Pulmonary artery endothelial cell (primary cell): ENCODE data around the gene OR52L1. TPM values are rescaled to one million over a fixed set of nuclear protein-coding genes. Genes with fewer than 3 reads are reported as not detected.

ENCODE experiments used
- DNase-seq: peaks from one replicate; pipeline ENCODE4 v3.0.0-alpha.2; 2011; ENCODE audit warnings: low read depth, low spot score
- total RNA-seq: library from RNA; depleted of rRNA; stranded (reverse); fragments of >200 nt; gene quantifications from 2 replicates; pipeline ENCODE4 v1.2.3, GENCODE V29; 2014

Gene OR52L1
- total RNA-seq, 1 donor from 2014 or later = not detected

DNA sequence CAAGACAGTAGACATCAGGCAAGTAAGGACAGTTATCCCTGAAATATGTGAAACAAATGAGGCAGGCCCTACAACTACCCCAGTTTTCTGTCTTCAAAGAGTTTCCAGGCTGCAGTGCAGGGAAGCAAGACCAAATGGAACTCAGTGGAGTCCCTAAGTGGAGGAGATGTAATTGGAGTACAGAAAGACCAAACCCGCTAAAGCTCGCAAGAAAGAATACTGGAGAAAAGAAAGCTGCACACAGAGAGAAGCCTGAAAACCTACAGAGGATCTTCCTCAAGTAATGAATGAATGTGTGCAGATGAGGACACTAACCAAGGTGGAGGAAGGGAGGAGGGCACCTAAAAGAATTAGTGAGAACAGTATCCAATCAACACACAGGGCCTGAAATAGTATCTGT is 46.0 kb downstream of the OR52L1 start:
- DNase-seq = no peak

DNA sequence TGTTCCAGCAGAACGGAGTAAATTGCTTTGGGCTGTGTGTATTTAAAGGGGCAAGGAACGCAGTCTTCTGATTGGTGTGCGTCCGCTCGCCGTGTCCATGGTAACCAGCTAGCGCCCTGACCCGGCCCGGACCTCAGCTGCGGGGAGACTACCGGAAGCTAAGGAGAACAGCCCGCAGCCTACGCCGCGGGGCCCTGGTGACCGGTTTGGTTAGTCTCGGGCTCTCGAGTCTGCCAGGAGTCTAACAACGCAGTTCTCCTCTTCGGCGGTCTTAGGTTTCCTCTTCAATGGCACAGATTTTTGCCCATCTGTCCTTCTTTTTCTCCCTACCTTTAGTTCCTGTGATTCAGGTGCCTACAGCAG is 48.2 kb downstream of the OR52L1 start:
- no peak for DNase-seq

GRCh38 chr11:5937868-5938602 is 48.8 kb downstream of the OR52L1 start:
- DNase-seq = no peak

Other genes starting within 250 kb of the OR52L1 start
- gene OR52N4, start 232.7 kb downstream of the OR52L1 start, total RNA-seq = not detected in 2 replicates
- gene OR52N5, start 203.6 kb downstream of the OR52L1 start, total RNA-seq = not detected in 2 replicates
- gene OR52N1, start 195.7 kb downstream of the OR52L1 start, total RNA-seq = not detected in 2 replicates
- gene OR52N2, start 178.1 kb downstream of the OR52L1 start, total RNA-seq = not detected in 2 replicates
- not detected in 2 replicates for gene OR52E6, start 145.1 kb downstream of the OR52L1 start, total RNA-seq
- gene OR52E8, start 129.3 kb downstream of the OR52L1 start, total RNA-seq = not detected in 2 replicates
- not detected in 2 replicates for gene OR52E4, start 106.4 kb downstream of the OR52L1 start, total RNA-seq
- gene OR52E5, start 93.8 kb downstream of the OR52L1 start, total RNA-seq = not detected in 2 replicates
- not detected in 2 replicates for gene OR56A3, start 44.7 kb downstream of the OR52L1 start, total RNA-seq
- not detected in 2 replicates for gene OR56A5, start 18.5 kb downstream of the OR52L1 start, total RNA-seq
- not detected in 2 replicates for gene OR56A4, start 20.0 kb upstream of the OR52L1 start, total RNA-seq
- not detected in 2 replicates for gene OR56A1, start 43.8 kb upstream of the OR52L1 start, total RNA-seq
- gene OR56B4, start 120.7 kb upstream of the OR52L1 start, total RNA-seq = not detected in 2 replicates
- gene OR52B2, start 183.3 kb upstream of the OR52L1 start, total RNA-seq = not detected in 2 replicates
- gene OR52W1, start 212.2 kb upstream of the OR52L1 start, total RNA-seq = not detected in 2 replicates
- gene C11orf42, start 218.6 kb upstream of the OR52L1 start, total RNA-seq = not detected in 2 replicates
- 8.0 and 8.4 TPM in 2 replicates for gene FHIP1B, start 247.7 kb upstream of the OR52L1 start, total RNA-seq